DND-41 (cell line): Measurements from ENCODE around the gene USE1.

Experiments
- EZH2 ChIP-seq: IDR thresholded peaks from 3 replicates; pipeline ENCODE4 v1.6.1; 2012; ENCODE audit warnings: borderline replicate concordance, low read depth, mild to moderate bottlenecking, moderate library complexity, low read length, inconsistent platforms; ENCODE audit not compliant: severe bottlenecking
- TF ChIP-seq, protein P1 (sequence below): IDR thresholded peaks from 2 replicates; pipeline ENCODE4 v1.5.1; 2012; ENCODE audit warnings: borderline replicate concordance, low read length, moderate library complexity, mild to moderate bottlenecking; ENCODE audit not compliant: poor library complexity, severe bottlenecking; ENCODE audit errors: extremely low read depth

DNA sequence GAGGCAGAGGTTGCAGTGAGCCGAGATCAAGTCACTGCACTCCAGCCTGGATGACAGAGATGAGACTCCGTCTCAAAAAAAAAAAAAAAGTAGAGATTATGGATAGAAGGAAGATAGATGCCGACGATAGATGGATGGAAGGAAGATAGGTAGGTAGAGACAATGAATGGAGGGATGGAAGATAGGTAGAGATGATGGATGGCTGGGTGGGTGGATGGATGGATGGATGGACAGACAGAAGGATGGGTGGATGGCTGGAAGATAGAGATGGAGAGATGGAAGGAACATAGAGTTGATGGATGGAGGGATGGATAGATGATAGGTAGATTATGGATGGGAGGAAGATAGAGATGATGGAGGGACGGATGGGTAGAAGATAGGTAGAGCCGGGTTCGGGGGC is 18.5 kb upstream of the USE1 start:
- TF ChIP-seq, protein P1, sequence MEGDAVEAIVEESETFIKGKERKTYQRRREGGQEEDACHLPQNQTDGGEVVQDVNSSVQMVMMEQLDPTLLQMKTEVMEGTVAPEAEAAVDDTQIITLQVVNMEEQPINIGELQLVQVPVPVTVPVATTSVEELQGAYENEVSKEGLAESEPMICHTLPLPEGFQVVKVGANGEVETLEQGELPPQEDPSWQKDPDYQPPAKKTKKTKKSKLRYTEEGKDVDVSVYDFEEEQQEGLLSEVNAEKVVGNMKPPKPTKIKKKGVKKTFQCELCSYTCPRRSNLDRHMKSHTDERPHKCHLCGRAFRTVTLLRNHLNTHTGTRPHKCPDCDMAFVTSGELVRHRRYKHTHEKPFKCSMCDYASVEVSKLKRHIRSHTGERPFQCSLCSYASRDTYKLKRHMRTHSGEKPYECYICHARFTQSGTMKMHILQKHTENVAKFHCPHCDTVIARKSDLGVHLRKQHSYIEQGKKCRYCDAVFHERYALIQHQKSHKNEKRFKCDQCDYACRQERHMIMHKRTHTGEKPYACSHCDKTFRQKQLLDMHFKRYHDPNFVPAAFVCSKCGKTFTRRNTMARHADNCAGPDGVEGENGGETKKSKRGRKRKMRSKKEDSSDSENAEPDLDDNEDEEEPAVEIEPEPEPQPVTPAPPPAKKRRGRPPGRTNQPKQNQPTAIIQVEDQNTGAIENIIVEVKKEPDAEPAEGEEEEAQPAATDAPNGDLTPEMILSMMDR: no peak
- no peak for TF ChIP-seq EZH2
